ENCODE measurements around the gene CFAP77.

CFAP77 gene

GRCh38 chr9:132486706-132487350 is 76.8 kb downstream of the CFAP77 start:
- Histone ChIP-seq H3K27ac (ENCODE audit: extremely low read depth, low read depth, low read length) (no peak overlapping the region), H3K4me1 (ENCODE audit: control insufficient read depth, insufficient read depth, low read length) (no peaks in the 10 kb centered on the region), H3K9me3 (ENCODE audit: control insufficient read depth, insufficient read depth, low read depth, low read length) (no peaks in the 10 kb centered on the region), H3K4me3 (ENCODE audit: low read depth, low read length) (no peak overlapping the region), H3K36me3 (ENCODE audit: control insufficient read depth in 2 of 2, insufficient read depth in 1 of 2, low read length in 2 of 2) (no peaks in the 10 kb centered on the region)
- CTCF ChIA-PET: interaction anchor here (0.6 to 2.7 kb wide), 3 partner anchors 21 to 73 kb away, joined by 3 to 13 read pairs (median 3); no protein-coding TSS in a partner anchor
- POLR2A ChIA-PET: no interaction called here
- no peak for TF ChIP-seq ZNF610 (tag by site-specific recombination; IDR thresholded peaks at IDR 0.05; ENCODE audit: borderline replicate concordance)
- no peak for TF ChIP-seq ZNF10 (tag by site-specific recombination; IDR thresholded peaks at IDR 0.05)
- no peak for TF ChIP-seq ZNF140 (tag by site-specific recombination; IDR thresholded peaks at IDR 0.05)
- no peak for TF ChIP-seq ZNF341 (tag by site-specific recombination; IDR thresholded peaks at IDR 0.05; ENCODE audit: low read depth)
- TF ChIP-seq YY2 (tag by site-specific recombination; IDR thresholded peaks at IDR 0.05): no peak
- TF ChIP-seq ZXDB (tag by site-specific recombination; IDR thresholded peaks at IDR 0.05): no peak
- TF ChIP-seq ZNF302 (tag by site-specific recombination; IDR thresholded peaks at IDR 0.05; ENCODE audit: low read depth): no peak
- no peak for TF ChIP-seq GLI4 (tag by site-specific recombination; IDR thresholded peaks at IDR 0.05)
- TF ChIP-seq ZNF76 (tag by site-specific recombination; IDR thresholded peaks at IDR 0.05; ENCODE audit: borderline replicate concordance, low read depth): no peak
- TF ChIP-seq, protein P1, sequence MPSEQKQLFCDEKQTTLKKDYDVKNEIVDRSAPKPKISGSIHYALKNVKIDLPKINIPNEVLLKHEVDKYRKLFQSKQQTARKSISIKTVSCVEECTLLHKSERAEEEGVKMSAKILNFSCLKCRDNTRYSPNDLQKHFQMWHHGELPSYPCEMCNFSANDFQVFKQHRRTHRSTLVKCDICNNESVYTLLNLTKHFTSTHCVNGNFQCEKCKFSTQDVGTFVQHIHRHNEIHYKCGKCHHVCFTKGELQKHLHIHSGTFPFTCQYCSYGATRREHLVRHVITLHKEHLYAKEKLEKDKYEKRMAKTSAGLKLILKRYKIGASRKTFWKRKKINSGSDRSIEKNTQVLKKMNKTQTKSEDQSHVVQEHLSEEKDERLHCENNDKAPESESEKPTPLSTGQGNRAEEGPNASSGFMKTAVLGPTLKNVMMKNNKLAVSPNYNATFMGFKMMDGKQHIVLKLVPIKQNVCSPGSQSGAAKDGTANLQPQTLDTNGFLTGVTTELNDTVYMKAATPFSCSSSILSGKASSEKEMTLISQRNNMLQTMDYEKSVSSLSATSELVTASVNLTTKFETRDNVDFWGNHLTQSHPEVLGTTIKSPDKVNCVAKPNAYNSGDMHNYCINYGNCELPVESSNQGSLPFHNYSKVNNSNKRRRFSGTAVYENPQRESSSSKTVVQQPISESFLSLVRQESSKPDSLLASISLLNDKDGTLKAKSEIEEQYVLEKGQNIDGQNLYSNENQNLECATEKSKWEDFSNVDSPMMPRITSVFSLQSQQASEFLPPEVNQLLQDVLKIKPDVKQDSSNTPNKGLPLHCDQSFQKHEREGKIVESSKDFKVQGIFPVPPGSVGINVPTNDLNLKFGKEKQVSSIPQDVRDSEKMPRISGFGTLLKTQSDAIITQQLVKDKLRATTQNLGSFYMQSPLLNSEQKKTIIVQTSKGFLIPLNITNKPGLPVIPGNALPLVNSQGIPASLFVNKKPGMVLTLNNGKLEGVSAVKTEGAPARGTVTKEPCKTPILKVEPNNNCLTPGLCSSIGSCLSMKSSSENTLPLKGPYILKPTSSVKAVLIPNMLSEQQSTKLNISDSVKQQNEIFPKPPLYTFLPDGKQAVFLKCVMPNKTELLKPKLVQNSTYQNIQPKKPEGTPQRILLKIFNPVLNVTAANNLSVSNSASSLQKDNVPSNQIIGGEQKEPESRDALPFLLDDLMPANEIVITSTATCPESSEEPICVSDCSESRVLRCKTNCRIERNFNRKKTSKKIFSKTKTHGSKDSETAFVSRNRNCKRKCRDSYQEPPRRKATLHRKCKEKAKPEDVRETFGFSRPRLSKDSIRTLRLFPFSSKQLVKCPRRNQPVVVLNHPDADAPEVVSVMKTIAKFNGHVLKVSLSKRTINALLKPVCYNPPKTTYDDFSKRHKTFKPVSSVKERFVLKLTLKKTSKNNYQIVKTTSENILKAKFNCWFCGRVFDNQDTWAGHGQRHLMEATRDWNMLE (tag by site-specific recombination; conservative IDR thresholded peaks at IDR 0.05; ENCODE audit: low read depth): no peak
- no peak for TF ChIP-seq ZNF16 (tag by site-specific recombination; IDR thresholded peaks at IDR 0.05; ENCODE audit: low read depth)
- TF ChIP-seq ZNF623 (tag by site-specific recombination; IDR thresholded peaks at IDR 0.05): no peak
- no peak for TF ChIP-seq BCL11B (tag by site-specific recombination; IDR thresholded peaks at IDR 0.05; ENCODE audit: low read depth)
- TF ChIP-seq KLF10 (tag by site-specific recombination; IDR thresholded peaks at IDR 0.05): no peak
- no peak for TF ChIP-seq ZNF549 (tag by site-specific recombination; IDR thresholded peaks at IDR 0.05)
- no peak for TF ChIP-seq ZNF221 (tag by site-specific recombination; IDR thresholded peaks at IDR 0.05; ENCODE audit: borderline replicate concordance)
- no peak for TF ChIP-seq PATZ1 (tag by site-specific recombination; IDR thresholded peaks at IDR 0.05)

GRCh38 chr9:132487351-132487791 is 77.4 kb downstream of the CFAP77 start:
- H3K4me3 ChIP-seq (ENCODE audit: low read depth, low read length): no peak overlapping the region

More at GRCh38 chr9:132487351-132487791, 77.4 kb downstream of the CFAP77 start:
- Histone ChIP-seq H3K4me1 (ENCODE audit: control insufficient read depth, insufficient read depth, low read length) (no peaks in the 10 kb centered on the region), H3K27ac (ENCODE audit: extremely low read depth, low read depth, low read length) (no peak overlapping the region), H3K36me3 (ENCODE audit: control insufficient read depth in 2 of 2, insufficient read depth in 1 of 2, low read length in 2 of 2) (no peaks in the 10 kb centered on the region), H3K9me3 (ENCODE audit: control insufficient read depth, insufficient read depth, low read depth, low read length) (no peaks in the 10 kb centered on the region)
- CTCF ChIA-PET: interaction anchor here (0.6 to 0.9 kb wide), 2 partner anchors 20 to 73 kb away, joined by 3 read pairs; no protein-coding TSS in a partner anchor
- TF ChIP-seq, protein P2, sequence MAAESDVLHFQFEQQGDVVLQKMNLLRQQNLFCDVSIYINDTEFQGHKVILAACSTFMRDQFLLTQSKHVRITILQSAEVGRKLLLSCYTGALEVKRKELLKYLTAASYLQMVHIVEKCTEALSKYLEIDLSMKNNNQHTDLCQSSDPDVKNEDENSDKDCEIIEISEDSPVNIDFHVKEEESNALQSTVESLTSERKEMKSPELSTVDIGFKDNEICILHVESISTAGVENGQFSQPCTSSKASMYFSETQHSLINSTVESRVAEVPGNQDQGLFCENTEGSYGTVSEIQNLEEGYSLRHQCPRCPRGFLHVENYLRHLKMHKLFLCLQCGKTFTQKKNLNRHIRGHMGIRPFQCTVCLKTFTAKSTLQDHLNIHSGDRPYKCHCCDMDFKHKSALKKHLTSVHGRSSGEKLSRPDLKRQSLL (tag by site-specific recombination; IDR thresholded peaks at IDR 0.05): no peak
- no peak for TF ChIP-seq ZNF596 (tag by site-specific recombination; IDR thresholded peaks at IDR 0.05)
- TF ChIP-seq ZNF37A (tag by site-specific recombination; IDR thresholded peaks at IDR 0.05): no peak
- no peak for TF ChIP-seq KLF9 (tag by site-specific recombination; IDR thresholded peaks at IDR 0.05; ENCODE audit: low read depth)
- TF ChIP-seq YY1 (tag by site-specific recombination; IDR thresholded peaks at IDR 0.05): no peak
- TF ChIP-seq ZNF302 (tag by site-specific recombination; IDR thresholded peaks at IDR 0.05; ENCODE audit: low read depth): no peak
- no peak for TF ChIP-seq ZFP41 (tag by site-specific recombination; IDR thresholded peaks at IDR 0.05; ENCODE audit: borderline replicate concordance)
- TF ChIP-seq YY2 (tag by site-specific recombination; IDR thresholded peaks at IDR 0.05): no peak
- TF ChIP-seq ZNF610 (tag by site-specific recombination; IDR thresholded peaks at IDR 0.05; ENCODE audit: borderline replicate concordance): no peak
- no peak for TF ChIP-seq ZNF785 (tag by site-specific recombination; IDR thresholded peaks at IDR 0.05)
- TF ChIP-seq ZNF777 (tag by site-specific recombination; IDR thresholded peaks at IDR 0.05; ENCODE audit: borderline replicate concordance): no peak
- no peak for TF ChIP-seq ZNF175 (tag by site-specific recombination; IDR thresholded peaks at IDR 0.05)
- no peak for TF ChIP-seq ZNF248 (tag by site-specific recombination; IDR thresholded peaks at IDR 0.05)
- POLR2A ChIA-PET: no interaction called here
